Left colon (tissue), 2 donors: Measurements from ENCODE around the gene HIRIP3. TPM values are rescaled to one million over a fixed set of nuclear protein-coding genes. Genes with fewer than 3 reads are reported as not detected.
A peak's percentile ranks its signal among the peaks of the same experiment; 100 is the strongest.
"Not testable (repeated sequence)": the region's sequence is repeated elsewhere in the genome, so short reads cannot be mapped to it uniquely, and the experiment has no call there.

Experiments
- ATAC-seq: fragments of 200-7000 bp; cut with Tn5 transposase; one replicate; pipeline ENCODE4 v1.9.1; 2020; ENCODE audit warnings: mild to moderate bottlenecking, moderate library complexity
- DNase-seq, 2 donors: peaks; one replicate each; pipeline ENCODE4 v3.0.0-alpha.2; 2020
- intact Hi-C, 2 donors: fragments of 100-400 bp; cut with DNase I in 1 of 2; cut with micrococcal nuclease in 1 of 2; formaldehyde crosslinking; loops; one replicate each; pipeline versions ENCODE4 v1.11.2 to v1.14.0; 2022; cut with DNase I, micrococcal nuclease
- total RNA-seq, 2 donors: library from RNA; stranded (reverse); fragmentation: NEBNext Ultra II Directional; extraction: Animal tissue kit (Norgen Biotek cat#: 25700); gene quantifications; one replicate each; pipeline ENCODE4 v1.2.1, GENCODE V29; 2021
- donor health status: DM: no; HTN: no; CAD: no.
- donor health status: DM: yes; HTN: yes; CAD: no.

The HIRIP3 gene
- total RNA-seq, 2 donors from 2014 or later = 7.6 to 11.9 TPM

GRCh38 chr16:29974291-29975133 is 20.9 kb downstream of the HIRIP3 start:
- intact Hi-C loops = loop anchor here in 1 of 2 donors (10.0 kb wide), 1 partner anchor 50 kb away; the partner anchor contains the start of gene KCTD13
- ATAC-seq (peak; percentile 8), DNase-seq (peak in 1 of 2 donors; percentile 36)

- peak; percentile 96 for ATAC-seq
- intact Hi-C loops = loop anchor here in 1 of 2 donors (10.0 kb wide), 1 partner anchor 49 kb away; the partner anchor contains the start of gene KCTD13
- peak; percentile 96 to 98 for DNase-seq
Observed at GRCh38 chr16:29973384-29974246, 21.8 kb downstream of the HIRIP3 start, which contains the start of gene TAOK2. TAOK2 (plus strand) TSS chr16:29973868; CDS start chr16:29977773, 3,905 bp downstream.

- intact Hi-C loops = loop anchor here in 1 of 2 donors (10.0 kb wide), 1 partner anchor 48 kb away; the partner anchor contains the start of gene KCTD13
- ATAC-seq = no peak
- DNase-seq = no peak
Observed at GRCh38 chr16:29972992-29973383, 22.4 kb downstream of the HIRIP3 start.

GRCh38 chr16:29972500-29972899 is 22.9 kb downstream of the HIRIP3 start:
- ATAC-seq (no peak), DNase-seq (no peak)
- intact Hi-C loops = loop anchor here in 1 of 2 donors (10.0 kb wide), 1 partner anchor 48 kb away; the partner anchor contains the start of gene KCTD13

GRCh38 chr16:29971304-29971703 is 24.1 kb downstream of the HIRIP3 start:
- ATAC-seq (no peak), DNase-seq (no peak)
- intact Hi-C loops = loop anchor here in 1 of 2 donors (10.0 kb wide), 1 partner anchor 47 kb away; the partner anchor contains the start of gene KCTD13

GRCh38 chr16:29968205-29968604 is 27.2 kb downstream of the HIRIP3 start:
- no peak for DNase-seq
- no peak for ATAC-seq
- intact Hi-C loops = no loop called here

- ATAC-seq (no peak), DNase-seq (peak in 1 of 2 donors; percentile 26)
- intact Hi-C loops = no loop called here
Observed at GRCh38 chr16:29963021-29963743, 32.2 kb downstream of the HIRIP3 start.

GRCh38 chr16:29962344-29962994 is 32.9 kb downstream of the HIRIP3 start:
- DNase-seq (peak; percentile 38 to 47), ATAC-seq (peak; percentile 65)
- intact Hi-C loops = no loop called here

GRCh38 chr16:29961479-29962343 is 33.7 kb downstream of the HIRIP3 start, which contains the start of gene TMEM219:
TMEM219 (plus strand) TSS chr16:29962079; CDS start chr16:29963144, 1,065 bp downstream.
- DNase-seq = peak; percentile 86 to 93
- intact Hi-C loops = no loop called here

GRCh38 chr16:29961127-29961478 is 34.3 kb downstream of the HIRIP3 start:
- intact Hi-C loops = no loop called here
- DNase-seq = no peak
- ATAC-seq = no peak

More at GRCh38 chr16:29961479-29962343, 33.7 kb downstream of the HIRIP3 start, which contains the start of gene TMEM219:
- ATAC-seq = peak; percentile 92

GRCh38 chr16:29959821-29960220 is 35.6 kb downstream of the HIRIP3 start:
- DNase-seq, ATAC-seq, intact Hi-C loops: not testable (repeated sequence)

GRCh38 chr16:29959293-29959692 is 36.1 kb downstream of the HIRIP3 start:
- ATAC-seq (no peak), DNase-seq (no peak)
- intact Hi-C loops = no loop called here

- intact Hi-C loops = no loop called here
- no peak for DNase-seq
- no peak for ATAC-seq
Observed at GRCh38 chr16:29958756-29959155, 36.7 kb downstream of the HIRIP3 start.

GRCh38 chr16:29951625-29952365 is 43.6 kb downstream of the HIRIP3 start:
- intact Hi-C loops = no loop called here
- DNase-seq (no peak), ATAC-seq (no peak)

GRCh38 chr16:29950806-29951461 is 44.5 kb downstream of the HIRIP3 start:
- intact Hi-C loops = no loop called here
- no peak for DNase-seq
- ATAC-seq = no peak

GRCh38 chr16:29947897-29948296 is 47.5 kb downstream of the HIRIP3 start:
- DNase-seq (no peak), ATAC-seq (no peak)
- intact Hi-C loops = no loop called here
